HFF-Myc (cell line): ENCODE data around the gene OLFM4.

Experiments
- DNase-seq: peaks from one replicate; pipeline ENCODE4 v3.0.0-alpha.2; 2011; ENCODE audit warnings: low read depth; ENCODE audit errors: extremely low read depth
- H3K4me3 ChIP-seq: replicated peaks from 2 replicates; pipeline ENCODE4 v1.5.1; 2011; ENCODE audit warnings: low read depth, mild to moderate bottlenecking, control low read depth, low read length
- CTCF ChIP-seq: IDR thresholded peaks from 2 replicates; pipeline ENCODE4 v1.5.1; 2012; ENCODE audit warnings: mild to moderate bottlenecking, low read depth, low read length, control low read depth; ENCODE audit errors: missing control alignments

OLFM4 gene

DNA sequence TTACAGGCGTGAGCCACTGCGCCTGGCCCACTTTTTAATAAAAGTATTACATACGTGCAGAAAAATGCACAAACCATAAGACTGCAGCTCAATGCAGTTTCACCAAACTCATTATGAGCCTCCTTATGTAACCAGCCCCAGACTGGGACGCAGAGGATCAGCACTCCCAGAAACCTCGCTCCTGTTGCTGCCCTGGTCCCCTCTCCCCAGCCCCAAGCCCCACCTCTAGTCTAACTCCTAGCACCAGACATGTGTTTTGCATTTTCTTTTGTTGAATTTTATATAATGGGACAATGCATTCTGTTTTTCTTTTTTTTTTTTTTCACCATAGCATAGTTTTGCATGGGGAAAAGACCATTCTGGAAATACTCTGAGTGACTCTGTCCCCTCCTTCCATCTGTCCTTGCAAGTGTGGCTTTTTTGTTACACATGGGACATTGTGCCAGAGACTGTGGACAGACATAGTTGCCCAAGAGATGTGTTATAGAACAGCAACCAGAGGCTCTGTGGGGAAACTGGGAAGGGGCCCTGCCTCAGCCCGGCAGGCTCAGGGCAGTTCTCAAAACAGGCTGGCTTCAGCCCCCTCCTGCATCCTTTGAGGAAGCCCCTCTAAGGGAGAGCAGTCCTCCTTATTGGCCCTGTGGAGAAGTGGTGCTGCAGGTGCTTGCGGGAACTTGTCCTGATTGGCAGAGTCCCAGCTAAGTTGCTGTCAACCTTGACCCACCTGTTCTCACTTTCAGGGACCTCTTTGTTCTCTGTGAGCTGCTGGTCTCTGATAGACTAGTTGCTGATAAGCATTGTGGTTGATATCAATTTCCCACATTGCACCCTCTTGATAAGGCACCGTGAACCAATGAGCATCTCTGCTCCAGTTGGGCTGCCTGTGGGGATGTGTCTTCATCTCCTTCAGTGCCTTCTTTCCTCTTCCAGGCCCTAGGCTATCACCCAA is 13.8 kb upstream of the OLFM4 start:
- TF ChIP-seq CTCF, result no peak
- no peak for DNase-seq

GRCh38 chr13:53015971-53016370 is 12.6 kb upstream of the OLFM4 start:
- DNase-seq, result no peak
- TF ChIP-seq CTCF, result no peak
- H3K4me3 ChIP-seq, result no peak overlapping the region

More for the DNA sequence above, 13.8 kb upstream of the OLFM4 start:
- H3K4me3 ChIP-seq, result no peak overlapping the region

- DNase-seq, result no peak
- H3K4me3 ChIP-seq, result no peak overlapping the region
- no peak for TF ChIP-seq CTCF
Observed at GRCh38 chr13:53017433-53017970, 11.1 kb upstream of the OLFM4 start.

DNA sequence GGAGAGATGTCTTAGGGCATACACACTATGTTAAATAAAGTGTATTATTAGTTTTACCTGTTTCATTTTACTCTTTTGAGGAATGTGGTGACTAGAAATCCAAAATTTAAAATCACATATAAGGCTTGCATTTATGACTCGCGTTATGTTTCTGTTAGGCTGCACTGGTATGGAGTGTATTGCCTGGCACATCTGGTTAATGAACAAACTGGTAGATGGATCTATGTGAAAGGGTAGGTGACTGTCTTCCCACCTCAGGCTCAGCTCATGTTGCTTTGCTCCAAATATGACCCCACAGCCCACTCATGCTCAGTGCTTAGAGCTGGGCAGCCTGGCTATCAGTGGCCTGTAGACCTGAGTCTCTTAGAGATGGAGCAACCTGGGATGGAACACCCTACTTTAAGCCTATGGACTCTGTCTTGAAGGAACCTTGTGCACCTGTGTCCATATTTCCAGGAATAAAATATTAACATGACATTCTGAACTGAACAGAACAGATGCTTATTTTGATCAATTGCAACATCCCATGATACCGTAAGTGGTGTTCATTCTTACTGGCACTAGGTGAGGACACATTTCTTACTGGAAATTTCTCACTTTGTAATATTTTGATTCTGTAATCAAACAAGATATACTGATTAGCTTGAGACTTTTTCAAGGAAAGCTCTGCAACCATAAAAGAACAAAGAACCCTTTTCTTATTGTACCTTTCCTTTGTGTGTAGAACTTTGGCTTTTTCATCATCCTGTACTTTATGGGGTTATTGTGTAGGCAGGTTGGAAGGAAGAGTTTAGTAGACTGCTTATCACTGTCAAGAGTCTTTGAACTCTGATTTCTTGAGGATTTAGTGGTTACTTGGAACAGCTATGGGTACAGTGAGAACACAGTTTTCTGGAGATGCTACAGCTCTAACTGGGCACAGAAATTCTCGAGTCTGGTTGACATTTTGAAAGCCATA is 9.6 kb upstream of the OLFM4 start:
- TF ChIP-seq CTCF, result no peak
- DNase-seq, result no peak
- H3K4me3 ChIP-seq, result no peak overlapping the region

- TF ChIP-seq CTCF, result no peak
- DNase-seq, result no peak
- H3K4me3 ChIP-seq, result no peak overlapping the region
Observed at GRCh38 chr13:53020764-53021335, 7.8 kb upstream of the OLFM4 start.

- H3K4me3 ChIP-seq, result no peak overlapping the region
- no peak for TF ChIP-seq CTCF
- no peak for DNase-seq
Observed at GRCh38 chr13:53023246-53023645, 5.4 kb upstream of the OLFM4 start.
